Activated CD8-positive, alpha-beta memory T cell treated with anti-CD3 and anti-CD28 coated beads for 1 hour (primary cell): ENCODE results near the gene NRF1.
"Not testable (repeated sequence)": the region's sequence is repeated elsewhere in the genome, so short reads cannot be mapped to it uniquely, and the experiment has no call there.

Source experiments
- DNase-seq, 2 donors: peaks; one replicate each; pipeline ENCODE4 v3.0.0-alpha.2; 2020; ENCODE audit warnings: low read depth in 1 of 2; ENCODE audit errors: extremely low read depth in 1 of 2

The NRF1 gene

DNA sequence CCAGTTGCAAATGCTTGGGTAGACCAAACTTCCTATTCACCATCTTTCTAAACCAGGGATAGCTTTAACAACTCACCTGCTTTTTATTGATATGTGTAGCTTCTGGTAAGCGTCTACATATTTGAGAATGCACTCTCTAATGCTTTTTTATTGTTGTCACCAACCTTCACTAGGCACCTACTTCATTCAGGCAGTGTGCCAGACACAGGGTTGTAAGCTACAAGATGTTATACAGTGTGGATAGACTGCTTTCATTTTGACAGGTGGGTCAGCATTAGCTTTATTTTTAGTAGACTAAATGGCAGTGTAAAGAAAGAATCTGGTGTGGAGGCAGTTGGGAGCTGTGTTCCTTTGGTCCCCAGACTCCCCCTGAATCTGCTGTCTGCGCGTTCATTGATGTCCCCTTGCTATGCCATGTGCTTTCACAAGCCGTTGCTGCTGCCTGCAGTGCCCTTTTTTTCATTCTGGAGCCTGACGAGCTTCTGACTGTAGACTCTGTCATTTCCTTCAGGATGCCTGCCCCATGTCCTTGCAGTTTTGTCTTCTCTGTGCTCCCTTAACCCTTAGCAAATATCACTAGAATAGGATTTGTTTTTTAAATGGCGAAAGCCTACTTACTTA lies 32.1 kb downstream of the NRF1 start:
- no peak for DNase-seq

DNA sequence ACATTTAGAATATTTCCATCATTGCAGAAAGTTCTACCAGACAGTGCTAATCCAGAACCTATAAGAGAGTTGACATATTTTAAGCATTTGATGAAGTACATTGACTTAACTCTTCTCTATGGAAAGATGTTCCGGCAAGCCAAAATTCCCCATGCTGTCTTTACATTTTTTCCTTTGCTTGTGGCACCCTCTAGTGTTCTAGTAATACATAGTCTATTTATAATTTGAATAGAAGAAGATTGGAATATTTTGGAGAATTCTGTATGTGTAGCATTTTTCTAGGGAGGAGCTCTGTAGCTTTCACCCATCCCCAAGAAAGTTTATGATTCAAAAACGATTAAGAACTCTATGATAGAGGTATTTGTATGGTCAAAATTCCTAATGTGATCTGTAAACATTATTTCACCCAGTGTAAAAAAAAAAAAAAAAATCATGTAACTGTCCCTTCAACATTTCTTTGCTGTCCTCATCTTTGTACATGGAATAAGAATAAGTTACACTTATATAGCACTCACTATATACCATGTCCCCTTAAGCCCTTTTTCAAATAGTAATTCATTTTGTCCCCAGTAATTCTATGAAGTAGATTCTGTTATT lies 33.2 kb downstream of the NRF1 start:
- no peak for DNase-seq

DNA sequence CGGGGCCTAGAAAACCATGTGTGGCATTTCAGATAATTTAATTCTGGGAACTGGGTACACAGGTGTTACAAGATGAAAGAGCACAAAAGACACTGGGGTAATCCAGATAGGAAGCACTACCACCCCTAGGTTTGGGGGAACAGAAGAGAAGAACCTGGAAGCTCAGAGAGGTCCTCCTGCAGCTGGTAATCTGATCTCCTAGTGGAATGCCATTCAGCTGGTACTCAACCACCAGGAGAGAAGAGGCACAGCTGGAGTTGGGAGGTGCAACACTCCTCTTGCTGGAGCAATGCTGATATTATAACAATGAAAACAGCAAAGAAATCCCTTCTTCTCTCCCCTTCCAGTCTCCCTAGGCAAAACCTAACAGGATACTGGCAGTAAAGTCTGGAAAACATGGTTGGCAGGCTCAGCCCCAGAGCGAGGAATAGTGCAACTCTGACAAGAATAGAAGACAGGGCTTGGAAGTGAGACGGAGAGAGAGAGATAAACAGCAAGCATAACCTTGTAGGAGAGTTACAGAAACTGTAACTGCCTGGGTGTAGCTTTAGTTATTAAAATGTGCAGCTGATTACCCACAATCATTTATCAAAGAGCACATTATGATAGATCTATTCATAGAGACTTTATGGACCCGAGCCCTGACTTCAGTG lies 35.0 kb downstream of the NRF1 start:
- no peak for DNase-seq

DNA sequence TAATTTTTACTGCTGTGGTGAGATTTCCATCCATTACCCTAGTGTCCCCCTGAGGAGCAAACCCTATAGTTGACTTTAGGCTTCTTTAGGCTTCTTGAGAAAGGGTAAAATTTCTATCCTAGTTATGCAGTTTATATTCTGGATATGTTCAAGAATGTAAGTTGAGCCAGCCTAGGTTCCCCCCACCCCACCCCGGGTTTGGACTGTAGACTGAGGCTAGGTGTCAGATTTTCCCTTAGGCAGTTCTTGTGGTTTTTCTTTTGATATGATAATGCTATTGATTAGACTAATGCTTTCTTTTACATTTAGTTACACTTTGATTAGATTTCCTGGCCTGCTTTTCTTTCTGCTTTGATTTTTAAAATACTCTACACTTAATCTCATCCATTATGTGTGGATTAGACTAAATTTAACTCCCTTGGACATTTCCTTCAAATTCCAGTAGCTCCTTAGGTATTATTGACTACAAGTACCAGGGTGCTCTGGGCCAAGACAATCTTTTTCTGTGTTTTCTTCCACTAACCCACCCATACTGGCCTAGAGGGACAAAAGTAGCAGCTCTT lies 37.7 kb downstream of the NRF1 start:
- no peak for DNase-seq

DNA sequence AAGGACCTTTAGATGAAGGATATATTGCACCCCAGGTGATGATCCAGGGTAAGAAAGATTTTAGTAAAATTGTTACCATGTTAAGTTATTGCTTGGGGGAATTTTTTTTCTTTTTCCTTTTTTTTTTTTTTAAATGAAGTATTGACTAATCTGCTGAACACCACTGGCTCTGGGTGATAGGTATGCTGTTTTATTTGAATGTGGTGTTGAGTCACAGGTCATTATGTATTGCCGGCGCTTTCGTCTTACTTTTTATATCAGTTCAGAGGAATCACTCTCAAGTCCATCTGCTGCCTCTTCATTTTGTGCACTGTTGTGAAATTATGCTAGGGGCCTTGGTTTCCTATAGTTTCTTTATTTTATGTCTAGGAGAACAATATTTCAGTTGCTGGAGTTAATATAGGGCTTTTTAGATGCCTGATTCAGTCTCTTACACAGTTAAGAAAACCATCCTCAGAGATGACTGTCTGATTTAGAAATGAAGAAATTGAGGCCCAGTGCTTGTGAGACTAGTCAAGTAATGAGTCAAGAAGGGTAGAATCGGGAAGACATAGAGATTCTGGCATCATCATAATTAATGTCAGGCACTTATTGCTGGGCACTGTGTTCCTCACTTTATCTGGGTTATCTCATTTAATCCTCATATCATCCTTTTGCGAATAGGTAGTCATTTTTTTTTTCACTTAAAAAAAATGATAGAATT lies 38.7 kb downstream of the NRF1 start:
- no peak for DNase-seq

DNA sequence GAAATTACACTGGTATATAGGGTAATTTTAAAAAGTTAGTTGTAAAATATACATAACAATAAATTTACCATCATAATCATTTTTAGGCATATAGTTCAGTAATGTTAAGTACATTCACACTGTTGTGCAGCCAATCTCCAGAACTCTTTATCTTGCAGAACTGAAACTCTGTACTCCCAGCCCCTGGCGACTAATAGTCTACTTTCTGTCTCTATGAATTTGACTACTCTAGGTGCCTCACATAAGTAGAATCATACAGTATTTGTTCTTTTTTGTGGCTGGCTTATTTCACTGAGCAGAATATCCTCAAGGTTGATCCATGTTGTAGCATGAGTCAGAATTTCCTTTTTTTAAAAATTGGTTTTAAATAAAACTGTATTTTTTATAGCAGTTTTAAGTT lies 41.4 kb downstream of the NRF1 start:
- no peak for DNase-seq

DNA sequence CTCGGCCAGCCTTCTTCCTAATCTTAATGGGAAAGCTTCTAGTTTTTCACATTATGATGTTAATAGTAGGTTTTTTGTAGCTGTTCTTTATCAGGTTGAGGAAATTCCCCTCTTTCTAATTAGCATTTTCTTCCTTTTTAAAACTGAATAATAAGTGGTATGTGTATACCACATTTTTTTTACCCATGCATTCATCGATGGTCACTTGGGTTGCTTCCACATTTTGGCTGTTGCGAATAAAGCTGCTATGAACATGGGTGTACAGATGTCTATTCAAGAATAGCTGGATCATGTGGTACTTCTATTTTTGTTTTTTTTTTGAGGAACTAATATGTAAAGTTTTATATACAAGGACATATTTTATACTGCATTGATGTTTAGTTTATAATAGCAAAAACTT lies 44.3 kb downstream of the NRF1 start:
- no peak for DNase-seq

DNA sequence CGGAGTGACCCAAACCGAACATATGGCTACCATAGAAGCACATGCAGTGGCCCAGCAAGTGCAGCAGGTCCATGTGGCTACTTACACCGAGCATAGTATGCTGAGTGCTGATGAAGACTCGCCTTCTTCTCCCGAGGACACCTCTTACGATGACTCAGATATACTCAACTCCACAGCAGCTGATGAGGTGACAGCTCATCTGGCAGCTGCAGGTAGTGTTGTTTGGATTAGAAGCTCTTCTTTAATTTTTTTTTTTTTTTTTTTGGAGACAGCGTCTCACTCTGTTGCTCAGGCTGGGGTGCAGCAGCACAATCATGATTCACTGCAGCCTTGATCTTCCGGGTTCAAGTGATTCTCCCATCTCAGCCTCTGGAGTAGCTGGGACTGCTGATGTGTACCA lies 45.8 kb downstream of the NRF1 start:
- DNase-seq: no peak

DNA sequence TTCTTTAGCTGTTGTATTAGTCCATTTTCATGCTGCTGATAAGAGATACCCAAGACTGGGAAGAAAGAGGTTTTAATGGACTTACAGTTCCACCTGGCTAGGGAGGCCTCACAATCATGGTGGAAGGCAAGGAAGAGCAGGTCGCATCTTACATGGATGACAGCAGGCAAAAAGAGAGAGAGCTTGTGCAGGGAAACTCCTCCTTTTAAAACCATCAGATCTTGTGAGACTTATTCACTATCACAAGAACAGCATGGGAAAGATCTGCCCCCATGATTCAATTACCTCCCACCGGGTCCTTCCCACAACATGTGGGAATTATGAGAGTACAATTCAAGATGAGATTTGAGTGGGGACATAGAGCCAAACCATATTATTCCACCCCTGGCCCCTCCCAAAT lies 48.4 kb downstream of the NRF1 start:
- not testable (repeated sequence) for DNase-seq

DNA sequence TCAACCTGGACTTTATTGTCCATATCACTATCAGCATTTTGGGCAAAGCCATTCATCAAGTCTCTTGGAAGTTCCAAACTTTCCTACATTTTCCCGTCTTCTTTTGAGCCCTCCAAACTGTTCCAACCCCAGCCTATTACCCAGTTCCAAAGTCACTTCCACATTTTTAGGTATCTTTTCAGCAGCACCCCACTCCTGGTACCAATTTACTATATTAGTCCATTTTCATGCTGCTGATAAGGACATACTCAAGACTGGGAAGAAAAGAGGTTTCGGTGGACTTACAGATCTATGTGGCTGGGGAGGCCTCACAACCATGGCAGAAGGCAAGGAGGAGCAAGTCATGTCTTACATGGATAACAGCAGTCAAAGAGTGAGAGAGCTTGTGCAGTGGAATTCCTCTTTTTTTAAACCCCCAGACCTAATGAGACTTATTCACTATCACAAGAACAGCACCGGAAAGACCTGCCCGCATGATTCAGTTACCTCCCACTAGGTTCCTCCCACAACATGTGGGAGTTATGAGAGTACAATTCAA lies 50.2 kb downstream of the NRF1 start:
- DNase-seq: no peak

DNA sequence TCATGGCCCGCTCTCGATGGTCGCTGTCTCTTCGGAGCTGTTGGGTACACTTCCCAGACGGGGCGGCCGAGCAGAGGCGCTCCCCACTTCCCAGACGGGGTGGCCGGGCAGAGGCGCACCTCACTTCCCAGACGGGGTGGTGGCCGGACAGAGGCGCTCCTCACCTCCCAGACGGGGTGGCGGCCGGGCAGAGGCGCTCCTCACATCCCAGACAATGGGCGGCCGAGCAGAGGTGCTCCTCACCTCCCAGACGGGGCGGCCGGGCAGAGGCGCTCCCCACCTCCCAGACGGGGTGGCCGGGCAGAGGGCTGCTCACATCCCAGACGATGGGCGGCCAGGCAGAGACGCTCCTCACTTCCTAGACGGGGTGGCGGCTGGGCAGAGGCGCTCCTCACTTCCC lies 51.7 kb downstream of the NRF1 start:
- DNase-seq: not testable (repeated sequence)

DNA sequence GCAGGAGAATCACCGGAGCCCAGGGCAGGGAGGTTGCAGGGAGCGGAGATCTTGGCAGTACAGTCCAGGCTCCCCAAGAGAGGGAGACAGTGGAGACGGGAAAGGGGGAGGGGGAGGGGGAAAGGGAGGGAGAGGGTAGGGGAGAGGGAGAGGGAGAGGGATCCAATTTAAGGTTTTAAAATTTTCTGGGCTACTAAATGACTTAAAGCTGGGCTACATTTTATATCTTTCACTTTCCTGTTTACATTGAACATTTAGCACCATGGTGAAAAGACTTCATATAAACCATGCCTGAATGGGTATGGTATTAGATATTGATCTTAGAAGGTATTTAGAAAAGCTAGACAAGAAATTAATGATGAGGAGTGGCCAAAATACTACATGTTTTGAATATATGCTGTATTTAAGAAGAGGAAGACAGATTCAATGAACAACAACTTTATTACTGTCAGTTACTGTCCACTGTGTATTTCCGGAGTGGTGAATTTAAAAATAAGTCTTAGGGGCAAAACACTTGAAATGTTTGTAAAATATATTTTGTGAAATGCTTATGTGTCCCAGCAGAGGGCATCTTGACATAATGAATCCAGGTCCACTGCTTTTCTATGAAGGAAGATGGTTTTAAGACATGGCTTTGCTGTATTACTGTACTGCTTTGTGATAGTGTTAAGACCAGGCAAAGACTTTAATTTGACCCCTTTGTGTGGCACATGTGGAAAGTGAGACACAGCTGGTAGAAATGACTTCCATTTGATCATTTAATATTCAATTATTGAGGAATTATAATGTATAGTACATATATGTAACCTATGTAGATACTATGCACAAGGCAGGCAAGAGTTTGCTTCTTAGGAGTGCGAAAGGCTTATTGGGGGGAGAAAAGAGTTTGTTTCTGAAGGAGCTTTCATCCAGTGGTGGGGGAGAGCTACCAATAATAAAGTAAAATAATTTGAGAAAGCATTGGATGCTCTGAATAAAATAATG lies 52.8 kb downstream of the NRF1 start:
- no peak for DNase-seq

DNA sequence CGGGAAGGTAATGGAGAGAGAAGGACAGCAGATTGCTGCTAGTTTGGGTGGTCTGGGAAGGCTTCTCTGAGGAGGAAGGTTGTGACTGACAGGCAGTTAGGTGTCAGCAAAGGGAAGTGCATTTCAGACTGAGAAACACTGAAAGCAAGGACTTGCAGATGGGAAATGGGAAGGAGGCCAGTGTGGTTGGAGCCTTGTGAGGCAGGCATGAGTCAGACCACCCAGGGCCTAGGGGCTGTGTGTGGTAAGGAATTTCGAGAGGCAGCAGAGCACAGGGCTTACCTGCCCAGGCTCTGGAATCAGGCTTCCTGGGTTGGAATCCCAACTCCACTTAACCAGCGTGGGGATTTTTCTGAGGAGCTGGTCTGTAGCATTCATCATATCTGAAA lies 53.5 kb downstream of the NRF1 start:
- DNase-seq: no peak

DNA sequence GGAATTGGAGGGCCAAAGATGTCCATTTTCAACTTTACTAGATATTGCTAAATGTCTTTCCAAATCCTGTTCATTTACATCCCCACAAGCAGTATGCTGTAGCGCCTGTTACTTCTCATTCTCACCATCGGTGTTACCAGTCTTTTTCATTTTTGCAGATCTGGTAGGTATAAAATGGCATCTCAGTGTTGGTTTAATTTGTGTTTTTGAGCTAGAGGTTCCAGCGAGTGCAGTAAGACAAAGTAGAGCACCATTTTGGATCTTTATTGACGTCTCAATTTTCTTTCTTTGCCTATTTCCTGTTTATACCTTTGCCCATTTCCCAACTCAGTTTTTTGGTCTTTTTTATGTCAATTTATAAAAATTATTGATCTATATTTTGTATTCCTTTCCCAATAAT lies 55.6 kb downstream of the NRF1 start:
- DNase-seq: no peak

DNA sequence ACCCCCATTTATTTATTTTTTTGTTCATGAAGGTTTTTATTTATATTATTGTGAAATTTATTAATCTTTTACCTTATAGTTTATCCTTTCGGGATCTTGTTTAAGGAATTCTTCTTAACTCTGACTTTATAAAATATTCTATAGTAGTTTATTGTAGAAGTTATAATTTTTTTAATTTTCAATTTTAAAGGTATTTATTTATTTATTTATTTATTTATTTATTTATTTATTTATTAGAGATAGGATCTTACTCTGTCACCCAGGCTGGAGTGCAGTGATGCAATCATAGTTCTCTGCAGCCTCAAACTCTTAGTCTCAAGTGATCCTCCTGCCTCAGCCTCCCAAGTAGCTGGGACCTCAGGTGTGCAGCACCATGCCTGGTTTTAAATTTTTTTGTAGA lies 56.0 kb downstream of the NRF1 start:
- DNase-seq: no peak

DNA sequence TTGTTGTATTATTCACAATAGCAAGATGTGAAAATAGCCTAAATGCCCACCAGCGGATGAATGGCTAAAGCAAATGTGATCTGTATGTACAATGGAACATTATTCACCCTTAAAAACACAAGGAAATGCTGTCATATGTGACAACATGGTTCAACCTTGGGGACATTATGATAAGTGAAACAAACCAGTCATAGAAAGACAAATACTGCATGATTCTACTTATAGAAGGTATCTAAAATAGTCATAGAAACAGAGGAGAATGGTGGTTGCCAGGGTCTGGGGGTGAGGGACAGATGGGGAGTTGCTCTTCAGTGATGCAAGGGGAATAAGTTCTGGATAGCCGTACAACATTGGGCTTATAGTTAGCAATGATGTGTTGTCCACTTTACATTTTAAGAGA lies 58.4 kb downstream of the NRF1 start:
- no peak for DNase-seq

DNA sequence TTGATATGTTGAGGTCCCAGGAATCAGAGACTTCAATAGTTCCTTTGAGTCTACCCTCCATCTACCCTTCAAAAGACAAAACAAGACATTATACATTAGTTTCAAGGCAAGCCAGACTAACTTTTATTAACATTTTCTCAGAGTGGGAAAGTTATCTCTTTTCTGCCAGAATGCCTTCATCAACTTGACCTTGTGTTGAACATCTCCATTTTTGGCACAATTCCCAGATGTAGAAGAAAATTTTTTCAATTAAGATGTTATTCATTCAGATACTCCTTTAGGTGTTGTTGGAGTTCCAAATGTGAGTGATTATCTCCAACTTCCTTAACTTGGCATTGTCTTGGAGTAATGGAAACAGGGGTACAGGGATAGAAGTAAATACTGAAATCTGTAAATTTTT lies 59.1 kb downstream of the NRF1 start:
- no peak for DNase-seq

DNA sequence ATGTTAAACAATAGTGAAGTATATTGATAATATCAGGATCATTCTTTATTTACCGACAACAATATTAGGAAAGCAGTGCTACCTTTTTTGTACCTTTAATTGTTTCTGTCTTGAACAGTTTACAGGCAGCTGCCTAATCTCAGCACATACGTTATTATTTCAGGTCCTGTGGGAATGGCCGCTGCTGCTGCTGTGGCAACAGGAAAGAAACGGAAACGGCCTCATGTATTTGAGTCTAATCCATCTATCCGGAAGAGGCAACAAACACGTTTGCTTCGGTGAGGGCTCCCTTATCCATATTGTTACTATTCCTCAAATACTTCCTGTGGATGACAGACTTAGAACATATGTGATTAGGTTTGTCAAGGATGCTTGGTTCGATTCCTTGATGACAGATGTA lies 59.7 kb downstream of the NRF1 start:
- DNase-seq: no peak

DNA sequence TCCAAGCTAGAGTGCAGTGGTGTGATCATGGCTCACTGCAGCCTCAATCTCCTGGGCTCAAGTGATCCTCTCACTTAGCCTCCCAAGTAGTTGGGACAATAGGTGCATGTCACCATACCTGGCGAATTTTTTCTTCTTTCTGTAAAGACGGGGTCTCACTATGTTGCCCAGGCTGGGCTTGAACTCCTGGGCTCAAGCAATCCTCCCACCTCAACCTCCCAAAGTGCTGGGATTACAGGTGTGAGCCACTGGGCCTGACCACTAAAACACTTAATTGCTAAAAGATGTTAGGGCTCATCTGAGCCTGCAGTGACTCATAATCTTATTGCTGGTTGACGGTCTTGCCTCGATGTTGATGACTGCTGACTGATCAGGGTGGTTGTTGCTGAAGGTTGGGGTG lies 63.0 kb downstream of the NRF1 start:
- DNase-seq: not testable (repeated sequence)

DNA sequence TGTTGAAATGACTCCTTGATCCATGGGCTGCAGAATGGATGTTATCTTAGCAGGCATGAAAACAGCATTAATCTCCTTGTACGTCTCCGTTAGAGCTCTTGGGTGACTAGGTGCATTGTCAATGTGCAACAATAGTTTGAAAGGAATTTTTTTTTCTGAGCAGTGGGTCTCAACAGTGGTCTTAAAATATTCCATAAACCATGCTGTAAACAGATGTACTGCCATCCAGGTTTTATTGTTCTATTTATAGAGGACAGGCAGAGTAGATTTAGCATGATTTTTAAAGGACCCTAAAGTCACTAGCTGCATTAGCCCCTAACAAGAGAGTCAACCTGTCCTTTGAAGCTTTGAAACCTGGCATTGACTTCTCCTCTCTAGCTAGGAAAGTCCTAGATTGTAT lies 64.0 kb downstream of the NRF1 start:
- no peak for DNase-seq
